K562 (cell line): ENCODE data around the gene UFC1. TPM values are rescaled to one million over a fixed set of nuclear protein-coding genes. Genes with fewer than 3 reads are reported as not detected.
A peak's percentile ranks its signal among the peaks of the same experiment; 100 is the strongest.

Source experiments
- BACH1 ChIP-seq: fragments of 200-800 bp; sonication (Bioruptor generic); IDR thresholded peaks from 2 replicates; pipeline ENCODE4 v1.6.1; 2016; ENCODE audit warnings: missing genetic modification characterization, missing compliant biosample characterization
- BHLHE40 ChIP-seq: IDR thresholded peaks from 2 replicates; pipeline ENCODE4 v1.6.1; 2011; ENCODE audit warnings: low read length, improper control_type of control experiment
- CBFA2T2 ChIP-seq: fragments of 450-650 bp; conservative IDR thresholded peaks from 2 replicates; pipeline ENCODE4 v1.6.1; 2017; ENCODE audit warnings: mild to moderate bottlenecking
- CBFA2T3 ChIP-seq: fragments of 450-650 bp; IDR thresholded peaks from 2 replicates; pipeline ENCODE4 v1.6.1; 2017
- CBX8 ChIP-seq: fragments of 200-600 bp; sonication (generic); IDR thresholded peaks from 2 replicates; pipeline ENCODE4 v1.6.1; 2012; ENCODE audit warnings: borderline replicate concordance, mixed run types, low read depth, mild to moderate bottlenecking, moderate library complexity, mixed read lengths, low read length, control low read depth, inconsistent platforms; ENCODE audit not compliant: poor library complexity, severe bottlenecking; ENCODE audit errors: extremely low read depth
- EP400 ChIP-seq: fragments of 450-650 bp; IDR thresholded peaks from 2 replicates; pipeline ENCODE4 v1.6.1; 2017; ENCODE audit warnings: antibody characterized with exemption, mild to moderate bottlenecking, moderate library complexity
- GATAD2B ChIP-seq: fragments of 450-650 bp; IDR thresholded peaks from 2 replicates; pipeline ENCODE4 v1.6.1; 2017; ENCODE audit warnings: mild to moderate bottlenecking, borderline replicate concordance
- ID3 ChIP-seq, 2 experiments: fragments of 250-450 bp in 1 of 2; fragments of 450-650 bp in 1 of 2; sonication (Bioruptor Pico) in 1 of 2; IDR thresholded peaks; 2 replicates each; pipeline versions ENCODE4 v1.6.1 to v1.8.0; 2016 to 2021; ENCODE audit warnings: mild to moderate bottlenecking in 2 of 2, moderate library complexity in 2 of 2, missing compliant biosample characterization in 1 of 2, missing genetic modification characterization in 1 of 2
- JUN ChIP-seq, 2 experiments: sonication (generic) in 1 of 2; formaldehyde crosslinking in 1 of 2; IDR thresholded peaks; 2 replicates each; pipeline versions ENCODE4 v1.6.1 to v1.8.0; 2012 to 2022; ENCODE audit warnings: borderline replicate concordance in 2 of 2, mild to moderate bottlenecking in 2 of 2, improper control_type of control experiment in 1 of 2, low read depth in 1 of 2, low read length in 1 of 2, missing genetic modification reagents in 1 of 2
- KLF1 ChIP-seq: fragments of 450-650 bp; IDR thresholded peaks from 2 replicates; pipeline ENCODE4 v1.6.1; 2016; ENCODE audit warnings: missing genetic modification characterization, missing compliant biosample characterization
- MTA3 ChIP-seq: fragments of 450-650 bp; formaldehyde crosslinking; IDR thresholded peaks from 2 replicates; pipeline ENCODE4 v1.6.1; 2017; ENCODE audit warnings: mild to moderate bottlenecking, borderline replicate concordance
- RBM14 ChIP-seq: fragments of 200-400 bp; formaldehyde crosslinking; IDR thresholded peaks from 2 replicates; pipeline ENCODE4 v1.6.1; 2018; ENCODE audit warnings: low read depth, mild to moderate bottlenecking, low read length, moderate library complexity, borderline replicate concordance; ENCODE audit not compliant: insufficient read depth
- SRSF9 ChIP-seq: fragments of 200-400 bp; formaldehyde crosslinking; IDR thresholded peaks from 2 replicates; pipeline ENCODE4 v1.6.1; 2017; ENCODE audit warnings: low read depth, low read length, borderline replicate concordance
- TCFL5 ChIP-seq: fragments of 250-450 bp; sonication (Bioruptor Pico); conservative IDR thresholded peaks from 2 replicates; pipeline ENCODE4 v1.6.1; 2021; ENCODE audit warnings: mild to moderate bottlenecking, moderate library complexity, matching md5 sums
- TGIF2 ChIP-seq: sonication (generic); formaldehyde crosslinking; IDR thresholded peaks from 2 replicates; pipeline ENCODE4 v1.8.1; 2022; ENCODE audit warnings: mild to moderate bottlenecking, missing genetic modification reagents, moderate library complexity
- TRIM25 ChIP-seq: fragments of 450-650 bp; IDR thresholded peaks from 2 replicates; pipeline ENCODE4 v1.7.0; 2016; ENCODE audit warnings: borderline replicate concordance
- polyA plus RNA-seq, 8 experiments: library from polyadenylated mRNA; depleted of rRNA in 4 of 8; stranded (reverse) in 5 of 8; unstranded in 3 of 8; fragments of >200 nt; fragmentation: Nextera tagmentation in 2 of 8; fragmentation: Illumina TruSeq in 1 of 8; extraction: Ambion mirVana in 2 of 8; extraction: Trizol in 1 of 8; gene quantifications; 2 replicates each; pipeline versions ENCODE4 v1.2.1 to v1.2.3, GENCODE V29; 2011 to 2014; ENCODE audit warnings: inconsistent platforms in 1 of 8, missing spikeins in 1 of 8
- total RNA-seq, 7 experiments: library from RNA; depleted of rRNA in 6 of 7; stranded (reverse); fragments of >200 nt in 6 of 7; fragmentation: Illumina TruSeq in 2 of 7; extraction: Trizol in 2 of 7; gene quantifications; 2 replicates each; pipeline versions ENCODE4 v1.2.1 to v1.2.3, GENCODE V29; 2011 to 2021; ENCODE audit warnings: low replicate concordance in 1 of 7
- TF ChIP-seq, protein P1 (sequence below): fragments of 450-650 bp; formaldehyde crosslinking; IDR thresholded peaks from 2 replicates; pipeline ENCODE4 v1.4.0; 2020; ENCODE audit warnings: mild to moderate bottlenecking, moderate library complexity
- TF ChIP-seq, protein P2 (sequence below): fragments of 450-650 bp; IDR thresholded peaks from 2 replicates; pipeline ENCODE4 v1.6.1; 2016; ENCODE audit warnings: borderline replicate concordance
- TF ChIP-seq, protein P3 (sequence below): fragments of 450-650 bp; IDR thresholded peaks from 2 replicates; pipeline ENCODE4 v1.6.1; 2016

Gene UFC1
- total and polyA plus RNA-seq, 9 of the 15 experiments (the other 6 are each of a cell fraction or from before 2014, with no cell fraction given), result 92.8 to 220 (median 161) TPM

GRCh38 chr1:161132410-161133219 is 21.2 kb upstream of the UFC1 start, which contains the start of gene DEDD (continued):
- TF ChIP-seq RBM14 (no peak), CBFA2T2 (no peak), TGIF2 (CRISPR knock-in tag) (no peak; the same call in 1 of the 2 replicates), CBX8 (no peak), KLF1 (tag) (0 out of 2 replicates have a peak, but pooled peaks have one; percentile 15), GATAD2B (peak; percentile 94), JUN (IDR thresholded peaks at IDR 0.05; ENCODE audit: borderline replicate concordance, low read depth, low read length) (no peak), JUN (CRISPR knock-in tag; IDR thresholded peaks at IDR 0.05; ENCODE audit: borderline replicate concordance) (peak; percentile 56; the same call in 1 of the 2 replicates), BHLHE40 (0 out of 2 replicates have a peak, but pooled peaks have one; percentile 32), TRIM25 (no peak), EP400 (peak; percentile 59), SRSF9 (no peak), ID3 (CRISPR knock-in tag; IDR thresholded peaks at IDR 0.05) (no peak), ID3 (tag; IDR thresholded peaks at IDR 0.05) (peak; percentile 88), CBFA2T3 (no peak), TCFL5 (CRISPR knock-in tag) (no peak), BACH1 (peak; percentile 86; the same call in 1 of the 2 replicates), MTA3 (no peak)
- TF ChIP-seq, protein P1, sequence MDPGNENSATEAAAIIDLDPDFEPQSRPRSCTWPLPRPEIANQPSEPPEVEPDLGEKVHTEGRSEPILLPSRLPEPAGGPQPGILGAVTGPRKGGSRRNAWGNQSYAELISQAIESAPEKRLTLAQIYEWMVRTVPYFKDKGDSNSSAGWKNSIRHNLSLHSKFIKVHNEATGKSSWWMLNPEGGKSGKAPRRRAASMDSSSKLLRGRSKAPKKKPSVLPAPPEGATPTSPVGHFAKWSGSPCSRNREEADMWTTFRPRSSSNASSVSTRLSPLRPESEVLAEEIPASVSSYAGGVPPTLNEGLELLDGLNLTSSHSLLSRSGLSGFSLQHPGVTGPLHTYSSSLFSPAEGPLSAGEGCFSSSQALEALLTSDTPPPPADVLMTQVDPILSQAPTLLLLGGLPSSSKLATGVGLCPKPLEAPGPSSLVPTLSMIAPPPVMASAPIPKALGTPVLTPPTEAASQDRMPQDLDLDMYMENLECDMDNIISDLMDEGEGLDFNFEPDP (CRISPR knock-in tag), result no peak
- TF ChIP-seq, protein P2, sequence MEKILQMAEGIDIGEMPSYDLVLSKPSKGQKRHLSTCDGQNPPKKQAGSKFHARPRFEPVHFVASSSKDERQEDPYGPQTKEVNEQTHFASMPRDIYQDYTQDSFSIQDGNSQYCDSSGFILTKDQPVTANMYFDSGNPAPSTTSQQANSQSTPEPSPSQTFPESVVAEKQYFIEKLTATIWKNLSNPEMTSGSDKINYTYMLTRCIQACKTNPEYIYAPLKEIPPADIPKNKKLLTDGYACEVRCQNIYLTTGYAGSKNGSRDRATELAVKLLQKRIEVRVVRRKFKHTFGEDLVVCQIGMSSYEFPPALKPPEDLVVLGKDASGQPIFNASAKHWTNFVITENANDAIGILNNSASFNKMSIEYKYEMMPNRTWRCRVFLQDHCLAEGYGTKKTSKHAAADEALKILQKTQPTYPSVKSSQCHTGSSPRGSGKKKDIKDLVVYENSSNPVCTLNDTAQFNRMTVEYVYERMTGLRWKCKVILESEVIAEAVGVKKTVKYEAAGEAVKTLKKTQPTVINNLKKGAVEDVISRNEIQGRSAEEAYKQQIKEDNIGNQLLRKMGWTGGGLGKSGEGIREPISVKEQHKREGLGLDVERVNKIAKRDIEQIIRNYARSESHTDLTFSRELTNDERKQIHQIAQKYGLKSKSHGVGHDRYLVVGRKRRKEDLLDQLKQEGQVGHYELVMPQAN, result 0 out of 2 replicates have a peak, but pooled peaks have one; percentile 37
- TF ChIP-seq, protein P3, sequence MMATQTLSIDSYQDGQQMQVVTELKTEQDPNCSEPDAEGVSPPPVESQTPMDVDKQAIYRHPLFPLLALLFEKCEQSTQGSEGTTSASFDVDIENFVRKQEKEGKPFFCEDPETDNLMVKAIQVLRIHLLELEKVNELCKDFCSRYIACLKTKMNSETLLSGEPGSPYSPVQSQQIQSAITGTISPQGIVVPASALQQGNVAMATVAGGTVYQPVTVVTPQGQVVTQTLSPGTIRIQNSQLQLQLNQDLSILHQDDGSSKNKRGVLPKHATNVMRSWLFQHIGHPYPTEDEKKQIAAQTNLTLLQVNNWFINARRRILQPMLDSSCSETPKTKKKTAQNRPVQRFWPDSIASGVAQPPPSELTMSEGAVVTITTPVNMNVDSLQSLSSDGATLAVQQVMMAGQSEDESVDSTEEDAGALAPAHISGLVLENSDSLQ, result peak; percentile 84
